Measurements from ENCODE around the gene ZNF569. TPM values are rescaled to one million over a fixed set of nuclear protein-coding genes. Genes with fewer than 3 reads are reported as not detected.

Gene ZNF569
- total and polyA plus RNA-seq, 2 of the 8 experiments (the other 6 are each of a cell fraction or from before 2014, with no cell fraction given): 2.4 to 10.5 TPM

DNA sequence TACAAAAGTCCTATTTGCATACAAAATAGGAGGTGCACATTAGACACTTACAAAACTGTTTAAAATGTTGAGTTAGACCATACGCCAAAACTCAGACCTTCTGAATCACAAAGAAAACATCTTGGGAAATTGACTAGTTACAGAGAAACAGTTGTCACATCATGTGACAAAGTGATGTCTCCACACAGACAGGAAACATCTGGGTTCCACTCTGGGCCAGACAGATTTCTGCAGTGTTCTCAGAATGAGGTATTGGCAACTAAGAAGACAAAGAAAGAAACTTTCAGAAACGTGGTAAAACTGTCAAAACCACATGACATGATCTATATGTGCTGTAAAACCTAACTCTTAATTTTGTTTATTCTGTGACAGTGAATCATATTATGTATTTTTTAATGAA, 46.2 kb upstream of the ZNF569 start (continued):
- TF ChIP-seq RNF2 (IDR thresholded peaks at IDR 0.05; ENCODE audit: borderline replicate concordance, low read depth, low read length, missing control alignments, poor library complexity, severe bottlenecking) (no peak), GABPA (IDR thresholded peaks at IDR 0.05; ENCODE audit: borderline replicate concordance, insufficient read depth, low read length) (no peak)

Measured in H1 (cell line).